ENCODE results near the gene NDEL1. TPM values are rescaled to one million over a fixed set of nuclear protein-coding genes. Genes with fewer than 3 reads are reported as not detected.

Gene NDEL1
- polyA plus RNA-seq, 1 donor from 2014 or later: 52.3 TPM

GRCh38 chr17:8473451-8474192 lies 37.9 kb downstream of the NDEL1 start:
- Mint-ChIP-seq H3K4me3 (no peak overlapping the region), H3K27ac (no peak overlapping the region), H3K9me3 (peaks cover 0 to 1% (median 0%) of the 10 kb centered on the region in 3 donors), H3K4me1 (peaks cover 0 to 1% (median 0%) of the 10 kb centered on the region in 3 donors), H3K36me3 (peaks cover 23% of the 10 kb centered on the region), H3K27me3 (no peaks in the 10 kb centered on the region)

- H3K27ac Mint-ChIP-seq: no peak overlapping the region
- peaks cover 0 to 1% (median 0%) of the 10 kb centered on the region in 3 donors for H3K4me1 Mint-ChIP-seq
- H3K27me3 Mint-ChIP-seq: no peaks in the 10 kb centered on the region
- peaks cover 27% of the 10 kb centered on the region for H3K36me3 Mint-ChIP-seq
- H3K9me3 Mint-ChIP-seq: peaks cover 0 to 1% (median 0%) of the 10 kb centered on the region in 3 donors
- peak overlapping the region in 1 of 4 donors; percentile 47 for H3K4me3 Mint-ChIP-seq
Observed at GRCh38 chr17:8474826-8475225, 39.1 kb downstream of the NDEL1 start.

- Mint-ChIP-seq H3K27me3 (no peaks in the 10 kb centered on the region), H3K27ac (peak overlapping the region in 1 of 3 donors; percentile 46), H3K36me3 (peaks cover 27% of the 10 kb centered on the region), H3K4me3 (no peak overlapping the region), H3K9me3 (peaks cover 0 to 1% (median 0%) of the 10 kb centered on the region in 3 donors), H3K4me1 (peaks cover 0 to 1% (median 0%) of the 10 kb centered on the region in 3 donors)
Observed at GRCh38 chr17:8475227-8475626, 39.5 kb downstream of the NDEL1 start.

- peaks cover 27% of the 10 kb centered on the region for H3K36me3 Mint-ChIP-seq
- peaks cover 0 to 1% (median 0%) of the 10 kb centered on the region in 3 donors for H3K9me3 Mint-ChIP-seq
- H3K4me3 Mint-ChIP-seq: no peak overlapping the region
- peak overlapping the region in 1 of 3 donors; percentile 46 for H3K27ac Mint-ChIP-seq
- H3K27me3 Mint-ChIP-seq: no peaks in the 10 kb centered on the region
- peaks cover 0 to 1% (median 0%) of the 10 kb centered on the region in 3 donors for H3K4me1 Mint-ChIP-seq
Observed at GRCh38 chr17:8475781-8476180, 40.1 kb downstream of the NDEL1 start.

- Mint-ChIP-seq H3K9me3 (peaks cover 0 to 1% (median 0%) of the 10 kb centered on the region in 3 donors), H3K27me3 (no peaks in the 10 kb centered on the region), H3K36me3 (peaks cover 27% of the 10 kb centered on the region), H3K27ac (peak overlapping the region in 1 of 3 donors; percentile 39), H3K4me3 (no peak overlapping the region), H3K4me1 (no peaks in the 10 kb centered on the region)
Observed at GRCh38 chr17:8476741-8477140, 41.1 kb downstream of the NDEL1 start.

- H3K36me3 Mint-ChIP-seq: peaks cover 27% of the 10 kb centered on the region
- H3K4me3 Mint-ChIP-seq: no peak overlapping the region
- no peaks in the 10 kb centered on the region for H3K27me3 Mint-ChIP-seq
- peaks cover 0 to 1% (median 0%) of the 10 kb centered on the region in 3 donors for H3K9me3 Mint-ChIP-seq
- no peaks in the 10 kb centered on the region for H3K4me1 Mint-ChIP-seq
- H3K27ac Mint-ChIP-seq: peak overlapping the region in 1 of 3 donors; percentile 39
Observed at GRCh38 chr17:8477171-8477570, 41.5 kb downstream of the NDEL1 start.

GRCh38 chr17:8477715-8478441 lies 42.2 kb downstream of the NDEL1 start:
- peaks cover 0 to 1% (median under 1%) of the 10 kb centered on the region in 3 donors for H3K9me3 Mint-ChIP-seq
- no peaks in the 10 kb centered on the region for H3K27me3 Mint-ChIP-seq
- no peak overlapping the region for H3K4me3 Mint-ChIP-seq
- H3K27ac Mint-ChIP-seq: peak overlapping the region in 1 of 3 donors; percentile 29
- no peaks in the 10 kb centered on the region for H3K4me1 Mint-ChIP-seq
- peaks cover 27% of the 10 kb centered on the region for H3K36me3 Mint-ChIP-seq

- H3K9me3 Mint-ChIP-seq: peaks cover 1 to 9% (median 2%) of the 10 kb centered on the region in 3 donors
- H3K36me3 Mint-ChIP-seq: peaks cover 20% of the 10 kb centered on the region
- H3K27ac Mint-ChIP-seq: peak overlapping the region in 1 of 3 donors; percentile 76
Observed at GRCh38 chr17:8479431-8479947, 43.8 kb downstream of the NDEL1 start.

GRCh38 chr17:8480011-8480976 lies 44.6 kb downstream of the NDEL1 start:
- Mint-ChIP-seq H3K36me3 (peaks cover 17% of the 10 kb centered on the region), H3K27ac (peak overlapping the region in 1 of 3 donors; percentile 76), H3K4me1 (no peaks in the 10 kb centered on the region), H3K4me3 (no peak overlapping the region), H3K27me3 (no peaks in the 10 kb centered on the region), H3K9me3 (peaks cover 1 to 14% (median 4%) of the 10 kb centered on the region in 3 donors)

More at GRCh38 chr17:8479431-8479947, 43.8 kb downstream of the NDEL1 start:
- H3K4me1 Mint-ChIP-seq: no peaks in the 10 kb centered on the region
- H3K27me3 Mint-ChIP-seq: no peaks in the 10 kb centered on the region
- no peak overlapping the region for H3K4me3 Mint-ChIP-seq

- H3K27ac Mint-ChIP-seq: no peak overlapping the region
- no peak overlapping the region for H3K4me3 Mint-ChIP-seq
- no peaks in the 10 kb centered on the region for H3K27me3 Mint-ChIP-seq
- H3K36me3 Mint-ChIP-seq: peaks cover 15% of the 10 kb centered on the region
- H3K4me1 Mint-ChIP-seq: no peaks in the 10 kb centered on the region
- peaks cover 1 to 20% (median 8%) of the 10 kb centered on the region in 3 donors for H3K9me3 Mint-ChIP-seq
Observed at GRCh38 chr17:8481089-8481488, 45.4 kb downstream of the NDEL1 start.

- H3K36me3 Mint-ChIP-seq: peaks cover 12% of the 10 kb centered on the region
- peak overlapping the region in 1 of 3 donors; percentile 19 for H3K27ac Mint-ChIP-seq
- peaks cover 1 to 20% (median 8%) of the 10 kb centered on the region in 3 donors for H3K9me3 Mint-ChIP-seq
- H3K27me3 Mint-ChIP-seq: no peaks in the 10 kb centered on the region
- H3K4me3 Mint-ChIP-seq: peak overlapping the region in 1 of 4 donors; percentile 17
- no peaks in the 10 kb centered on the region for H3K4me1 Mint-ChIP-seq
Observed at GRCh38 chr17:8481703-8482102, 46.0 kb downstream of the NDEL1 start.

- Mint-ChIP-seq H3K27ac (no peak overlapping the region), H3K4me1 (peaks cover 0 to 2% (median 0%) of the 10 kb centered on the region in 3 donors), H3K9me3 (peaks cover 1 to 22% (median 8%) of the 10 kb centered on the region in 3 donors), H3K27me3 (no peaks in the 10 kb centered on the region), H3K36me3 (peaks cover 14% of the 10 kb centered on the region), H3K4me3 (no peak overlapping the region)
Observed at GRCh38 chr17:8482546-8482945, 46.9 kb downstream of the NDEL1 start.

GRCh38 chr17:8484465-8484864 lies 48.8 kb downstream of the NDEL1 start:
- H3K36me3 Mint-ChIP-seq: peaks cover 15% of the 10 kb centered on the region
- peaks cover 0 to 3% (median 0%) of the 10 kb centered on the region in 3 donors for H3K4me1 Mint-ChIP-seq
- H3K27ac Mint-ChIP-seq: no peak overlapping the region
- no peaks in the 10 kb centered on the region for H3K27me3 Mint-ChIP-seq
- H3K9me3 Mint-ChIP-seq: peaks cover 1 to 26% (median 8%) of the 10 kb centered on the region in 3 donors
- no peak overlapping the region for H3K4me3 Mint-ChIP-seq

- H3K27me3 Mint-ChIP-seq: no peaks in the 10 kb centered on the region
- H3K4me3 Mint-ChIP-seq: no peak overlapping the region
- peaks cover 13% of the 10 kb centered on the region for H3K36me3 Mint-ChIP-seq
- peaks cover 0 to 3% (median 0%) of the 10 kb centered on the region in 3 donors for H3K4me1 Mint-ChIP-seq
- peaks cover 1 to 26% (median 8%) of the 10 kb centered on the region in 3 donors for H3K9me3 Mint-ChIP-seq
- no peak overlapping the region for H3K27ac Mint-ChIP-seq
Observed at GRCh38 chr17:8485491-8485890, 49.8 kb downstream of the NDEL1 start.
